Esophagus muscularis mucosa (tissue), 4 donors: ENCODE results near the gene SLC16A4.

ENCODE experiments used
- EP300 ChIP-seq: sonication (generic); formaldehyde crosslinking; IDR thresholded peaks from one replicate; pipeline ENCODE4 v1.6.1; 2017; ENCODE audit warnings: antibody characterized with exemption
- POLR2A ChIP-seq: fragments of 450-650 bp; IDR thresholded peaks from one replicate; pipeline ENCODE4 v1.6.1; 2017; ENCODE audit warnings: antibody characterized with exemption, moderate library complexity, mild to moderate bottlenecking, low read depth
- TF ChIP-seq, protein P1 (sequence below), 3 experiments: fragments of 200-600 bp in 2 of 3; fragments of 450-650 bp in 1 of 3; sonication (generic) in 2 of 3; IDR thresholded peaks; one replicate each; pipeline ENCODE4 v1.5.1; 2017 to 2019; ENCODE audit warnings: antibody characterized with exemption in 3 of 3, mild to moderate bottlenecking in 2 of 3, moderate library complexity in 1 of 3

DNA sequence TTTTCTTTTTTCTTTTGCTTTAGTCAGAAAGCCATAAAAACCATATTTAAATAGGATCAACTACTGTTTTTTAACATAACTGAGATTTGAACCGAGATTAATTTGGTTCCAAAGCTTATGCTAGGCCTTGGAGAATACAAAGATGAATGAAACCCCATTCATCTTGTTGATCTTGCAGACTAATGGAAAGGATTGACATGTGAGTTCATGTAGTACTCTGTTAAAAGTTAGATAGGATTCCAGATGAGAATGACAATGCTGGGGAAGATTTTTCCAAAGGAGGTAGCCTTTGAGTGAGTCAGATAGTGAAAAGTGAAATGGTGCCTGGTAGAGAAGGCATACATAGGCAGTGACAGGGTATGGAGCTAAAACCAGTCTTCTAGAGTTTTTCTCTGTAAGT is 29.0 kb downstream of the SLC16A4 start:
- TF ChIP-seq, protein P1, sequence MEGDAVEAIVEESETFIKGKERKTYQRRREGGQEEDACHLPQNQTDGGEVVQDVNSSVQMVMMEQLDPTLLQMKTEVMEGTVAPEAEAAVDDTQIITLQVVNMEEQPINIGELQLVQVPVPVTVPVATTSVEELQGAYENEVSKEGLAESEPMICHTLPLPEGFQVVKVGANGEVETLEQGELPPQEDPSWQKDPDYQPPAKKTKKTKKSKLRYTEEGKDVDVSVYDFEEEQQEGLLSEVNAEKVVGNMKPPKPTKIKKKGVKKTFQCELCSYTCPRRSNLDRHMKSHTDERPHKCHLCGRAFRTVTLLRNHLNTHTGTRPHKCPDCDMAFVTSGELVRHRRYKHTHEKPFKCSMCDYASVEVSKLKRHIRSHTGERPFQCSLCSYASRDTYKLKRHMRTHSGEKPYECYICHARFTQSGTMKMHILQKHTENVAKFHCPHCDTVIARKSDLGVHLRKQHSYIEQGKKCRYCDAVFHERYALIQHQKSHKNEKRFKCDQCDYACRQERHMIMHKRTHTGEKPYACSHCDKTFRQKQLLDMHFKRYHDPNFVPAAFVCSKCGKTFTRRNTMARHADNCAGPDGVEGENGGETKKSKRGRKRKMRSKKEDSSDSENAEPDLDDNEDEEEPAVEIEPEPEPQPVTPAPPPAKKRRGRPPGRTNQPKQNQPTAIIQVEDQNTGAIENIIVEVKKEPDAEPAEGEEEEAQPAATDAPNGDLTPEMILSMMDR (IDR thresholded peaks at IDR 0.05): no peak
- TF ChIP-seq POLR2A (no peak), EP300 (no peak)
